ENCODE measurements around the gene CPTP.

The CPTP gene

GRCh38 chr1:1333551-1334241 is 9.1 kb downstream of the CPTP start:
- no peak for DNase-seq (ENCODE audit: low spot score)
- no peak for TF ChIP-seq CTCF (IDR thresholded peaks at IDR 0.05)
- H3K4me3 ChIP-seq: no peak overlapping the region
- no peak overlapping the region for H3K27ac ChIP-seq

- TF ChIP-seq CTCF (IDR thresholded peaks at IDR 0.05): no peak
- H3K4me3 ChIP-seq: no peak overlapping the region
- no peak overlapping the region for H3K27ac ChIP-seq
- DNase-seq (ENCODE audit: low spot score): no peak
These were observed 10.2 kb downstream of the CPTP start for GRCh38 chr1:1334835-1335234.

- Histone ChIP-seq H3K4me3 (no peak overlapping the region), H3K27ac (no peak overlapping the region)
- no peak for DNase-seq (ENCODE audit: low spot score)
- no peak for TF ChIP-seq CTCF (IDR thresholded peaks at IDR 0.05)
These were observed 10.7 kb downstream of the CPTP start for GRCh38 chr1:1335283-1335682.

GRCh38 chr1:1335792-1336248 is 11.2 kb downstream of the CPTP start:
- Histone ChIP-seq H3K27ac (no peak overlapping the region), H3K4me3 (no peak overlapping the region)
- no peak for TF ChIP-seq CTCF (IDR thresholded peaks at IDR 0.05)
- DNase-seq (ENCODE audit: low spot score): no peak

- TF ChIP-seq CTCF (IDR thresholded peaks at IDR 0.05): no peak
- Histone ChIP-seq H3K27ac (no peak overlapping the region), H3K4me3 (no peak overlapping the region)
- no peak for DNase-seq (ENCODE audit: low spot score)
These were observed 11.8 kb downstream of the CPTP start for GRCh38 chr1:1336446-1336845.

- no peak overlapping the region for H3K4me3 ChIP-seq
- TF ChIP-seq CTCF (IDR thresholded peaks at IDR 0.05): no peak
- DNase-seq (ENCODE audit: low spot score): no peak
- H3K27ac ChIP-seq: no peak overlapping the region
These were observed 12.6 kb downstream of the CPTP start for GRCh38 chr1:1336931-1337792.

- DNase-seq (ENCODE audit: low spot score): no peak
- no peak for TF ChIP-seq CTCF (IDR thresholded peaks at IDR 0.05)
- H3K27ac ChIP-seq: no peak overlapping the region
- H3K4me3 ChIP-seq: no peak overlapping the region
These were observed 13.2 kb downstream of the CPTP start for GRCh38 chr1:1337793-1338147.
